Esophagus muscularis mucosa (tissue), 4 donors: ENCODE results near the gene ZIC4. TPM values are rescaled to one million over a fixed set of nuclear protein-coding genes. Genes with fewer than 3 reads are reported as not detected.
A peak's percentile ranks its signal among the peaks of the same experiment; 100 is the strongest.

ENCODE experiments used
- DNase-seq: peaks from one replicate; pipeline ENCODE4 v3.0.0-alpha.2; 2017; ENCODE audit errors: extremely low spot score
- H3K27ac ChIP-seq, 4 donors: fragments of 200-600 bp; sonication (generic); replicated peaks in 1 of 4; 1 replicate in 3 of 4; 2 replicates in 1 of 4; pipeline ENCODE4 v1.5.1; 2016 to 2019; ENCODE audit warnings: mild to moderate bottlenecking in 1 of 4
- H3K27me3 ChIP-seq, 4 donors: fragments of 200-600 bp; sonication (generic); one replicate each; pipeline versions ENCODE4 v1.5.1 to v1.6.0; 2016 to 2019
- H3K36me3 ChIP-seq, 4 donors: fragments of 200-600 bp; sonication (generic); one replicate each; pipeline ENCODE4 v1.5.1; 2016 to 2019
- H3K4me1 ChIP-seq, 4 donors: fragments of 200-600 bp; sonication (generic); one replicate each; pipeline ENCODE4 v1.5.1; 2016 to 2019
- H3K4me3 ChIP-seq, 4 donors: fragments of 200-600 bp; sonication (generic); 1 replicate in 2 of 4; 2 replicates in 2 of 4; pipeline ENCODE4 v1.5.1; 2016 to 2019; ENCODE audit warnings: mild to moderate bottlenecking in 4 of 4, moderate library complexity in 1 of 4
- H3K9me3 ChIP-seq, 4 donors: fragments of 200-600 bp; sonication (generic); 1 replicate in 3 of 4; 2 replicates in 1 of 4; pipeline ENCODE4 v1.5.1; 2016 to 2019
- EP300 ChIP-seq: sonication (generic); formaldehyde crosslinking; IDR thresholded peaks from one replicate; pipeline ENCODE4 v1.6.1; 2017; ENCODE audit warnings: antibody characterized with exemption
- POLR2A ChIP-seq: fragments of 450-650 bp; IDR thresholded peaks from one replicate; pipeline ENCODE4 v1.6.1; 2017; ENCODE audit warnings: antibody characterized with exemption, moderate library complexity, mild to moderate bottlenecking, low read depth
- POLR2AphosphoS5 ChIP-seq, 2 donors: sonication (generic); formaldehyde crosslinking; IDR thresholded peaks; one replicate each; pipeline ENCODE4 v1.6.1; 2017; ENCODE audit warnings: antibody characterized with exemption in 2 of 2
- WGBS: methylation state at CpG from one replicate; pipeline ENCODE4 v1.1.5; 2018; 5-methylcytosine and 5-hydroxymethylcytosine counted together
- intact Hi-C: fragments of 100-400 bp; cut with DNase I; formaldehyde crosslinking; loops from one replicate; pipeline ENCODE4 v1.15.1; 2023
- total RNA-seq, 4 donors: library from RNA; depleted of rRNA; stranded (reverse); fragments of >200 nt; gene quantifications; one replicate each; pipeline versions ENCODE4 v1.1.0 to v1.2.1, GENCODE V29; 2016
- TF ChIP-seq, protein P1 (sequence below), 3 experiments: fragments of 200-600 bp in 2 of 3; fragments of 450-650 bp in 1 of 3; sonication (generic) in 2 of 3; IDR thresholded peaks; one replicate each; pipeline ENCODE4 v1.5.1; 2017 to 2019; ENCODE audit warnings: antibody characterized with exemption in 3 of 3, mild to moderate bottlenecking in 2 of 3, moderate library complexity in 1 of 3

The ZIC4 gene
- total RNA-seq, 4 donors from 2014 or later: not detected

DNA sequence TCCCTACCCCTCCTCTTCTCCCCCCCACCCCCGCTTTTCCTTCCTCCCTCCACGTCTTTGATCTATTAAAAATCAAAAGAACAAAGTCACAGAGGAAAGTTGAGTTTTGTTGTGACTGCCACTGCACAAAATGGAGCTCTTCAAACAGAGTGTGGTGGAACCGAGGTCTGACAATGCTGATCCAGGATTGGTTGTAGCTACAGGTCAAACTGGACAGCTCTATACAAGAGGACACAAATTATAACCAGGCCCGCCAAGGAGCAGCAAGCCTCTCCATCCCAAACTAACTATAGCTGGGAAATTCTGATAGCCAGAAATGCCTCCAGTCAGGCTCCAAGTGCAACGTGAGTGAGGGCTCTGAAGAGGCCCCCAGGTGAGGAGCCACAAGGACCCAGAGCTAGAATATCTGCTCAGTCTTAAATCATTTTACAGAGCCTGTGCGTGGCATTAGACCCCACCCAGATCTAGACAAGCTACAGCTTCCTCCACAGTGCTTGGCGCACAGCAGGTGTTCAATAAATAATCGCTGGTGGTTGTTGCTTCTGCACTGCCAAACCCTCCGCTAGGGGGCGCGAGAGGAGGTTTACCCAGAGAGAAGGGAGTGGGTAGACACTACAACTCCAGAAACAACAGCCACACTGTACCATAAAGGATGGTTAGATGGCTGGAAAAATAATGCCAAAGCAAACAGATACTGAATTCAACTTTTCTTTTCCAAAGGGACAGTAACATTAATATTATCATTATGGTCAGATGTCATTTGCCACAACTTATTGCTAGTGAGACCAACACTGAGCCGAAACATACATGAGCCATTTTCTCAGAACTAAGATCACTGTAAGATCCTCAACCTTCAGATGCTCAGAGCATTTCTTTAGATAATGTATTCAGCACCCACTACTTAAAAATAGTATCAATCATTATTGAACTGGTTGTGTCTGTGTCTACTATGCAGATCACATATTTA lies 44.6 kb downstream of the ZIC4 start:
- Histone ChIP-seq H3K9me3 (peaks cover 0 to 5% (median 0%) of the 10 kb centered on the region in 4 donors), H3K27me3 (peaks cover 4 to 90% (median 53%) of the 10 kb centered on the region in 4 donors), H3K4me3 (no peak overlapping the region), H3K36me3 (no peaks in the 10 kb centered on the region), H3K27ac (no peak overlapping the region), H3K4me1 (peaks cover 0 to 6% (median 4%) of the 10 kb centered on the region in 4 donors)
- DNase-seq: peak; percentile 75
- intact Hi-C loops: no loop called here
- TF ChIP-seq POLR2A: no peak
- TF ChIP-seq, protein P1, sequence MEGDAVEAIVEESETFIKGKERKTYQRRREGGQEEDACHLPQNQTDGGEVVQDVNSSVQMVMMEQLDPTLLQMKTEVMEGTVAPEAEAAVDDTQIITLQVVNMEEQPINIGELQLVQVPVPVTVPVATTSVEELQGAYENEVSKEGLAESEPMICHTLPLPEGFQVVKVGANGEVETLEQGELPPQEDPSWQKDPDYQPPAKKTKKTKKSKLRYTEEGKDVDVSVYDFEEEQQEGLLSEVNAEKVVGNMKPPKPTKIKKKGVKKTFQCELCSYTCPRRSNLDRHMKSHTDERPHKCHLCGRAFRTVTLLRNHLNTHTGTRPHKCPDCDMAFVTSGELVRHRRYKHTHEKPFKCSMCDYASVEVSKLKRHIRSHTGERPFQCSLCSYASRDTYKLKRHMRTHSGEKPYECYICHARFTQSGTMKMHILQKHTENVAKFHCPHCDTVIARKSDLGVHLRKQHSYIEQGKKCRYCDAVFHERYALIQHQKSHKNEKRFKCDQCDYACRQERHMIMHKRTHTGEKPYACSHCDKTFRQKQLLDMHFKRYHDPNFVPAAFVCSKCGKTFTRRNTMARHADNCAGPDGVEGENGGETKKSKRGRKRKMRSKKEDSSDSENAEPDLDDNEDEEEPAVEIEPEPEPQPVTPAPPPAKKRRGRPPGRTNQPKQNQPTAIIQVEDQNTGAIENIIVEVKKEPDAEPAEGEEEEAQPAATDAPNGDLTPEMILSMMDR (IDR thresholded peaks at IDR 0.05): peak in 2 of 3 experiments; percentile 25 to 44
- no peak for TF ChIP-seq EP300
- 17% methylated on average over 11 of the region's 12 CpGs for WGBS

DNA sequence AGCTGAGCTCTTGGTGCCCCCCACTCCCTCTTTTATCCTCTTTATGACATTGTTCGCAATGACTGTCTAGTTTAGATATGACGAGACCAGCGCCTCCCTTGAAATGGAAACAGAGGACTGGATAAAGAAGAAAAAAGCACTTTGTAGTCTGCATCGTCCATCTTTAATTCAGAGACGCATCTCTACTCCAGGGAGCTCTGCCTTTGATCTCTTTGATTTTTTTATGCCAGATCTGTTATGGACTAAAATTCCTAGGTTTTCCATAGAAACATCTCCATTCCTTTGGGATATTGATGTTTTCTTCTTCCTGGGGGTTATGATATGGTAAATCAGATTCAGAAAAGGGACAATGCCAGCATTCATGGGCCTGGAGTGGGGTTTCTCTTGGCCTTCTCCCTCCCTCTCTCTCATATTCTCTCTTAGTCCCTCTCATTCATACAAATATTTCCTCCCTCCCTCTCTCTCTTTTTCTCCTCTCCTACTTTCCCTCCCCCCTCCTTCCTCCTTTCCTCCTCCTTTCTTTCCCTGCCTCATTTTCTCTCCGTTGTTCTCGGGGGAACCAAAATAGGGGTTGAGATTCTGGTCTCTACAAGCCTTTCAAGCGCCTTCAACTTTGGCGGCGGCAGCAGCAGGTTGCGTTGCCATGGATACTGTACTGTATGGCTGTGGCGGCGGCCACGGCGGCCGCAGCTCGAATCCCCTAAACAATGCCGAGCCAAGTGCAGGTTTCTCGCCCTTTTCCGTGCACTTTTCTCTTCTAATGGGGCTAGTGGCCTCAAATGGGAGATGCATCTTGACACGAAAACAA lies 45.5 kb downstream of the ZIC4 start:
- Histone ChIP-seq H3K4me1 (peaks cover 0 to 6% (median 4%) of the 10 kb centered on the region in 4 donors), H3K36me3 (no peaks in the 10 kb centered on the region), H3K27me3 (peaks cover 4 to 94% (median 61%) of the 10 kb centered on the region in 4 donors), H3K4me3 (no peak overlapping the region), H3K27ac (no peak overlapping the region), H3K9me3 (peaks cover 0 to 5% (median 0%) of the 10 kb centered on the region in 4 donors)
- intact Hi-C loops: no loop called here
- peak; percentile 57 for DNase-seq
- WGBS: 13% methylated on average over 21 of the region's 21 CpGs
- TF ChIP-seq POLR2A: no peak
- TF ChIP-seq, protein P1 (IDR thresholded peaks at IDR 0.05): no peak
- TF ChIP-seq EP300: no peak
- no peak for TF ChIP-seq POLR2AphosphoS5 (IDR thresholded peaks at IDR 0.05)

DNA sequence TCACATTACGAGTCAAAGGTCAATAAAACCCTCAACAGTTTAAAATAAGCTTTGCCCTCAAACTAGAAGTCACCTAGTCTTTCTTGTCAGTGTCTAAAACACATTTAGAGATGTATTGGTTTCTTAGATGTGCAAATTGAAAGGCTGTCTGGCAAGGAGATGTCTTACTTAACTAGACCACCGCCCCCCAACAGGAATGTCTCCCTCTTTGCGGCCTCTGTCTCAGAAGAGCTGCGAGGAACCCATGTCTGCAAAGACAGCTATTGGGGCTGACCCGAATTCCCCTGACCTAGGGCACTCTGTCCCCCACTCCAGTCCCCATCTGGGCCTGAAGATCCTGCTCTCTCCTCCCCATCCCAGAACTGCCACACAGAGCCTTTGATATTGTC lies 46.3 kb downstream of the ZIC4 start:
- Histone ChIP-seq H3K4me1 (peaks cover 0 to 7% (median 4%) of the 10 kb centered on the region in 4 donors), H3K9me3 (peaks cover 0 to 5% (median 0%) of the 10 kb centered on the region in 4 donors), H3K4me3 (no peak overlapping the region), H3K36me3 (no peaks in the 10 kb centered on the region), H3K27ac (no peak overlapping the region), H3K27me3 (peaks cover 4 to 94% (median 64%) of the 10 kb centered on the region in 4 donors)
- WGBS: 37% methylated on average over 5 of the region's 5 CpGs
- DNase-seq: peak; percentile 68
- no peak for TF ChIP-seq POLR2AphosphoS5 (IDR thresholded peaks at IDR 0.05)
- TF ChIP-seq, protein P1 (IDR thresholded peaks at IDR 0.05): no peak
- no peak for TF ChIP-seq POLR2A
- no peak for TF ChIP-seq EP300
- intact Hi-C loops: no loop called here

DNA sequence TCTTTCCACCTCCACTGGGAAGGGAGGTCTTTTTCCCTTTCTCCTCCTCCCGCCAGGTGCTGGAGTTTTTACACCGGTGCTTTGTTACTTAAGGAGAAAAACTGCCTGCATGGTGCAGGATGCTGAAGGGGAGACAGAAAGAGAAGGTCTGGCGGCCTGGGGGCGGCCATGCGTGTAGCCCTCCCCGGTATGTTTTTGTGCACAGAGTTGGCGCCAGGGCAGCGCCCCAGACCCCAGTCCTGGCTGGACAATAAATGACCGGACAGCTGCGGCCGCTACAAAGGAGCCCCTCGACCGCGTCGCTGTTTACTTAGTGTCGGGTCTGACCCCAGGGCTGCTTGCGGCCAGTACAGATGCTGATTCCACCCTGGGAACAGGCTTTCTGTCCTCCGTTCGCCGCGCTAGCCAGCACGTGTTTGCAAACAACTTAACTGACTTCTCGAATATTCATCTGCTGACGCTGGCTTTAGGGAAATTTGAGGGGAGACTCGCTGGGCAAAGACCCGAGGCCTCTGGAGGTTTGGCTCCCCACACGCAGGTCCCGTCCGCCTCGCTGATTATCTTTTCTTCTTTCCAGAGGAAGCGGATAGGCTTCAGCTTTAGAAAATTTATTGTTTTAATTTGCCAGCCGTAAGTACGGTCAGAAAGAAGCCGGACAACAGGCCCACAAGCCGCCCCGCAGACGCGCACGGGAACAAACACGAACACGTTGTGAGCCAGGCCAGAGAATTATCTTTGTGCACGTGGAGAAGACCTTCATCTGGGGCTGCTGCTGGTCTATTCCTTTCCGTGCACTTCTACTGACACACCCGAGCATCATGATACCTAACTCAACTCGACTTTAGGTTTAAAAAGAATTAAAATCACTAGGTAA lies 46.9 kb downstream of the ZIC4 start:
- intact Hi-C loops: no loop called here
- H3K4me1 ChIP-seq: peaks cover 0 to 14% (median 4%) of the 10 kb centered on the region in 4 donors
- DNase-seq: peak; percentile 57
- 19% methylated on average over 38 of the region's 45 CpGs for WGBS
- H3K4me3 ChIP-seq: no peak overlapping the region
- TF ChIP-seq EP300: no peak
- TF ChIP-seq POLR2AphosphoS5 (IDR thresholded peaks at IDR 0.05): no peak
- no peak for TF ChIP-seq POLR2A
- TF ChIP-seq, protein P1 (IDR thresholded peaks at IDR 0.05): no peak
- H3K27ac ChIP-seq: no peak overlapping the region
- H3K27me3 ChIP-seq: peaks cover 4 to 94% (median 68%) of the 10 kb centered on the region in 4 donors
- H3K36me3 ChIP-seq: no peaks in the 10 kb centered on the region
- peaks cover 0 to 5% (median 0%) of the 10 kb centered on the region in 4 donors for H3K9me3 ChIP-seq
